Ovary (tissue), 9 donors: ENCODE results near the gene CSK. TPM values are rescaled to one million over a fixed set of nuclear protein-coding genes. Genes with fewer than 3 reads are reported as not detected.
"Not testable (repeated sequence)": the region's sequence is repeated elsewhere in the genome, so short reads cannot be mapped to it uniquely, and the experiment has no call there.

Experiments
- DNase-seq, 5 donors: peaks; one replicate each; pipeline ENCODE4 v3.0.0-alpha.2; 2019 to 2020
- H3K27ac ChIP-seq, 2 donors: fragments of 200-600 bp; one replicate each; pipeline versions ENCODE4 v1.5.1 to v1.8.0; 2019 to 2022
- H3K27me3 ChIP-seq: fragments of 200-600 bp; one replicate; pipeline ENCODE4 v1.8.0; 2022
- H3K36me3 ChIP-seq: fragments of 200-600 bp; sonication (generic); one replicate; pipeline ENCODE4 v1.5.1; 2019
- H3K4me1 ChIP-seq: one replicate; pipeline ENCODE4 v1.8.1; 2013; ENCODE audit warnings: mild to moderate bottlenecking, moderate library complexity; ENCODE audit not compliant: insufficient read depth
- H3K4me3 ChIP-seq: fragments of 200-600 bp; sonication (generic); one replicate; pipeline ENCODE4 v1.5.1; 2017
- H3K9me3 ChIP-seq, 2 donors: fragments of 200-600 bp in 1 of 2; sonication (generic) in 1 of 2; one replicate each; pipeline versions ENCODE4 v1.5.1 to v1.8.1; 2013 to 2019; ENCODE audit warnings: mild to moderate bottlenecking in 1 of 2, moderate library complexity in 1 of 2
- EP300 ChIP-seq: sonication (generic); formaldehyde crosslinking; IDR thresholded peaks from one replicate; pipeline ENCODE4 v1.6.1; 2017; ENCODE audit warnings: antibody characterized with exemption
- POLR2A ChIP-seq: fragments of 450-650 bp; IDR thresholded peaks from one replicate; pipeline ENCODE4 v1.6.1; 2017; ENCODE audit warnings: antibody characterized with exemption, mild to moderate bottlenecking, moderate library complexity
- WGBS, 3 donors: extraction: QIAGEN DNeasy Blood & Tissue Kit in 1 of 3; methylation state at CpG; one replicate each; pipeline versions ENCODE4 v1.1.5 to v1.1.7; 2013 to 2017; 5-methylcytosine and 5-hydroxymethylcytosine counted together
- intact Hi-C, 4 donors: fragments of 100-400 bp; cut with DNase I; formaldehyde crosslinking; loops; one replicate each; pipeline versions ENCODE4 v1.11.0 to v1.15.1; 2022 to 2023
- polyA plus RNA-seq, 2 donors: library from polyadenylated mRNA; stranded (reverse); fragments of 200-250 nt in 1 of 2; fragments of 350-450 nt in 1 of 2; fragmentation: Illumina TruSeq in 1 of 2; extraction: RNeasy Lipid Tissue Mini Kit (QIAGEN cat#74804) in 1 of 2; gene quantifications; one replicate each; pipeline ENCODE4 v1.2.3, GENCODE V29; 2013 to 2014
- total RNA-seq, 7 donors: library from RNA; depleted of rRNA in 2 of 7; stranded (reverse); fragments of >200 nt in 2 of 7; fragmentation: NEBNext Ultra II Directional in 3 of 7; extraction: Animal tissue kit (Norgen Biotek cat#: 25700) in 3 of 7; gene quantifications; one replicate each; pipeline versions ENCODE4 v1.1.0 to v1.2.4, GENCODE V29; 2016 to 2023
- TF ChIP-seq, protein P1 (sequence below), 3 donors: fragments of 450-650 bp in 2 of 3; fragments of 200-600 bp in 1 of 3; IDR thresholded peaks; one replicate each; pipeline versions ENCODE4 v1.5.1 to v1.8.0; 2016 to 2022; ENCODE audit warnings: antibody characterized with exemption in 3 of 3, mild to moderate bottlenecking in 1 of 3
- donor health status: DM: no; HTN: no; CAD: no; lungs with moderate emphysema.
- donor health status: DM: no; HTN: no; CAD: no.
- donor health status: Bipolar disorder and iron deficiency.
- donor health status: DM: yes; HTN: yes; CAD: no.
- donor health status: DM: no; HTN: no; CAD: no.
- donor health status: DM: yes; HTN: yes; CAD: no.

CSK gene
- total and polyA plus RNA-seq, 9 donors, result 9.2 to 49.6 (median 41.1) TPM

DNA sequence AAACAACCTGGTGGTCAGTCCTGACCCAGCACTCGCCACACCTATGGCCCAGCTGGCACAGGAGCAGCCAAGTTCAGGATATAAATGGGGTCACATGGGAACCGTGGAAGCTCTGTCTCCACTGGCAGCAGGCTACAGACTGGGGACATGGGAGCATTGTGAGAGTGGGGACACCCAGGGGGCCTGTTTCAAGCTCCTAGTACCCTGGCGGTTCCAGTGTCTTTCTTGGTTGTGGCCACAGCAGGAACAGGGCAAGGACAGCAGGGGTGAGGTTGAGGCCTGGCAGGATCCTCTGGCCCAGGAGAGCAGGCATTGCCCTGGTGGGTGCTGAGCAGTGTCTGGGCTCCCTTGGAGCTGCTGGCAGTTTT lies 1.9 kb downstream of the CSK start:
- intact Hi-C loops, result loop anchor here in 3 of 4 donors (5.0 to 10.0 kb wide), 7 partner anchors 54 to 421 kb away; partner anchors contain the start of genes C15orf39 (in 1 of the 3), RPP25 (in 1 of the 3) and ULK3 (in 1 of the 3)
- H3K4me1 ChIP-seq, result peaks cover 16% of the 10 kb centered on the region
- WGBS, 3 donors, result 34 to 56% (median 55%) methylated on average over 3 of the region's 3 CpGs
- no peaks in the 10 kb centered on the region for H3K27me3 ChIP-seq
- H3K9me3 ChIP-seq, result no peaks in the 10 kb centered on the region
- TF ChIP-seq, protein P1, sequence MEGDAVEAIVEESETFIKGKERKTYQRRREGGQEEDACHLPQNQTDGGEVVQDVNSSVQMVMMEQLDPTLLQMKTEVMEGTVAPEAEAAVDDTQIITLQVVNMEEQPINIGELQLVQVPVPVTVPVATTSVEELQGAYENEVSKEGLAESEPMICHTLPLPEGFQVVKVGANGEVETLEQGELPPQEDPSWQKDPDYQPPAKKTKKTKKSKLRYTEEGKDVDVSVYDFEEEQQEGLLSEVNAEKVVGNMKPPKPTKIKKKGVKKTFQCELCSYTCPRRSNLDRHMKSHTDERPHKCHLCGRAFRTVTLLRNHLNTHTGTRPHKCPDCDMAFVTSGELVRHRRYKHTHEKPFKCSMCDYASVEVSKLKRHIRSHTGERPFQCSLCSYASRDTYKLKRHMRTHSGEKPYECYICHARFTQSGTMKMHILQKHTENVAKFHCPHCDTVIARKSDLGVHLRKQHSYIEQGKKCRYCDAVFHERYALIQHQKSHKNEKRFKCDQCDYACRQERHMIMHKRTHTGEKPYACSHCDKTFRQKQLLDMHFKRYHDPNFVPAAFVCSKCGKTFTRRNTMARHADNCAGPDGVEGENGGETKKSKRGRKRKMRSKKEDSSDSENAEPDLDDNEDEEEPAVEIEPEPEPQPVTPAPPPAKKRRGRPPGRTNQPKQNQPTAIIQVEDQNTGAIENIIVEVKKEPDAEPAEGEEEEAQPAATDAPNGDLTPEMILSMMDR (IDR thresholded peaks at IDR 0.05), result no peak
- no peak for TF ChIP-seq EP300
- TF ChIP-seq POLR2A, result no peak
- no peak for DNase-seq
- no peak overlapping the region for H3K4me3 ChIP-seq
- no peak overlapping the region for H3K27ac ChIP-seq
- no peaks in the 10 kb centered on the region for H3K36me3 ChIP-seq

DNA sequence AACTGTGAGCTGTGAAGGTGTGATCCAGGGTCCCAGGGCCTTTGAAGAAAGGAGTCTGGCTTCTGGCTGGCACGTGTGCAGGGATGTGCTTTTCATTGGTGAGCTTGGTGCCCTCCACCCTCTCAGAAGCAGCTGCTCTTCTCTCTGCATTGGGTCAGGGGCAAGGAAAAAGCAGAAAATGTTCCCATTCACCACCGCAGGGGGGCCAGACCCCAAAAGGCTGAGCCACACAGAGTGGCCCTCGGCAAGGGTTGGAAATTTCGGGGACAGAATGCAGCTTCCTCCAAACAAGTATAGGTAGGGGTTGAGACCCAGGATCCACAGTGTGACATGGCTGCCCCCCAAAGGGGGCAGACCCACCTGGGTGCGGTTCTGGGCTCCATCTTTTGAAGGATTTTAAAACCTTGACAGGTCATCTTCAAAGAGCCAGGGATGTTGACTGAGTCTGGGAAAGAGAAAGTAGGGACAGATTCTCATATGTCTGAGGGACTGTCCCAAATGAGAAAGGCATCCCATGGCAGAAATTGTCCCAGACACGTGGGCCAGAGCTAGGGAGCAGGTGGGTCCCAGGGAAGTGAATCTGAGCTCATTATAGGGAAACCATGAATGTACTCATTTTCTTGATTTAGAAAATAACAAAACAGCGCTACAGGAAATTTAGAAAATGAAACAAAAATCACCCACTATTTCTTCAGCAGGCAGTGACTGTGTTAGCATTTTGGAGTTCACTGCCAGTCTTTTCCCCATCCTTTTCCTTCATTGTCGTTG lies 2.7 kb downstream of the CSK start:
- 67 to 77% (median 73%) methylated on average over 8 of the region's 8 CpGs for WGBS, 3 donors
- H3K4me1 ChIP-seq, result peaks cover 24% of the 10 kb centered on the region
- intact Hi-C loops, result loop anchor here in 3 of 4 donors (5.0 to 10.0 kb wide), 7 partner anchors 53 to 420 kb away; partner anchors contain the start of genes C15orf39 (in 1 of the 3), RPP25 (in 1 of the 3) and ULK3 (in 1 of the 3)
- no peaks in the 10 kb centered on the region for H3K27me3 ChIP-seq
- TF ChIP-seq EP300 (no peak), POLR2A (no peak)
- TF ChIP-seq, protein P1 (IDR thresholded peaks at IDR 0.05), result no peak
- no peak overlapping the region for H3K27ac ChIP-seq
- no peaks in the 10 kb centered on the region for H3K36me3 ChIP-seq
- no peak for DNase-seq
- H3K4me3 ChIP-seq, result no peak overlapping the region
- no peaks in the 10 kb centered on the region for H3K9me3 ChIP-seq

DNA sequence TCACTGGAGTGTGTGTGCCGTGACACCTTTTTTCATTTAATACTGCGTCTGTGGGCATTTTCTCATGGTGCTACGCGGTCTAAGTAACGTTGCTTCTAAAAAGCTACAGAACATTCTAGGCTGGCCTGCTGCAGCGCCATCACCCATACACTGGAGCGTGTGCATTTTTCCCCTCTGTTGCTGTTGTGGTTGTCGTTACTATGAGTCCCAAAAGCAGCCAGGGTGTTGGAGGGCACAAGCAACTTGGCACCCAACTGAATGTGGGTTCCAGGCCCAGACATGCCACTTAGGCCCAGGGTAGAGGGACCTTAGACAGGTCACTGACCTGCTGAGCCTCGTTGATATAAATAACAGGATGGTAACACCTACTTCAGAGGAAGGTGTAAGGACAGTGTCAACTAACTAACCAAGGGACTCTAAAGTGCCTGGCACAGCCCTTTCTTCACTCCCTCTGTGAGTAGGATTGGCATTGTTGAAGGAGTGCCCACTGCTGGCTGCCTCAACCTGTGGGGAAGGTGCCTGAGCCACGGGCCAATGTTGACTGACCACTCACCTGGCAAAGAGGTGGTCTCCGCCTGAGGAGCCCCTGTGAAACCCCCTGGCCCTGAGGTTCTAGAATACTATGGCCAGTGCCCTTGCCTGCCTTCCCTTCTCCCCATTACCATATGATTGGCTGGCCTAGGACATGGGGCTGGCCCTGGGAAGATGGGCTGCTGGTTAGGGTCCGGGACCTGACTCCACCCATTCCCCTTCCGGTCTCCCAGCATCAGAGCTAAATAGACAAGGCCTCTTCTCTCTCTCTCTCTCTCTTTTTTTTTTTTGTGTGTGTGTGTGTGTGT lies 3.5 kb downstream of the CSK start:
- H3K27me3 ChIP-seq, result no peaks in the 10 kb centered on the region
- no peak overlapping the region for H3K27ac ChIP-seq
- no peak overlapping the region for H3K4me3 ChIP-seq
- WGBS, 3 donors, result 78 to 84% (median 82%) methylated on average over 13 of the region's 13 CpGs
- no peak for DNase-seq
- H3K36me3 ChIP-seq, result no peaks in the 10 kb centered on the region
- H3K9me3 ChIP-seq, result no peaks in the 10 kb centered on the region
- intact Hi-C loops, result loop anchor here in 1 of 4 donors (10.0 kb wide), 1 partner anchor 419 kb away; the partner anchor contains the start of gene C15orf39
- TF ChIP-seq, protein P1 (IDR thresholded peaks at IDR 0.05), result no peak
- TF ChIP-seq EP300 (no peak), POLR2A (no peak)
- H3K4me1 ChIP-seq, result peaks cover 30% of the 10 kb centered on the region

DNA sequence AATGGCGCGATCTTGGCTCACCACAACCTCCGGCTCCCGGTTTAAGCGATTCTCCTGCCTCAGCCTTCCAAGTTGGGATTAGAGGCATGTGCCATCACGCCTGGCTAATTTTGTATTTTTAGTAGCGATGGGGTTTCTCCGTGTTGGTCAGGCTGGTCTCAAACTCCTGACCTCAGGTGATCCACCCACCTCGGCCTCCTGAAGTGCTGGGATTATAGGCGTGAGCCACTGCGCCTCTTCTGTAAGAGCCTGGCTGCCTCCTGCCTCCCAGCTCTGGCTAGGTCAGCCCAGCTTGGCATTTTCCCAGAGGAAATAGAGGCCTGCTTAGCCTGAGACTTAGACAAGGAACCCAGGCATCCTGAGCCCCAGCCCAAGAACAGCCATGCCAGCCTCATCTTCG lies 4.2 kb downstream of the CSK start:
- not testable (repeated sequence) for H3K4me3 ChIP-seq, H3K27me3 ChIP-seq, DNase-seq, H3K27ac ChIP-seq, H3K36me3 ChIP-seq, H3K9me3 ChIP-seq
- intact Hi-C loops, result loop anchor here in 1 of 4 donors (10.0 kb wide), 1 partner anchor 419 kb away; the partner anchor contains the start of gene C15orf39
- WGBS, 3 donors, result 84 to 85% (median 85%) methylated on average over 12 of the region's 12 CpGs
- peaks cover 30% of the 10 kb centered on the region for H3K4me1 ChIP-seq
